Measurements from ENCODE around the gene KMT2E.

KMT2E gene

GRCh38 chr7:105013816-105014692 is at the start of gene KMT2E:
Gene KMT2E, plus strand, starts transcription at chr7:105014205. Its CDS starts 26,748 bp downstream, at chr7:105040953.
- peak within 1 kb of the TSS; percentile 99 for H3K27ac ChIP-seq
- TF ChIP-seq CTCF (IDR thresholded peaks at IDR 0.05) (0 out of 2 replicates have a peak, but pooled peaks have one; percentile 16), ZFX (IDR thresholded peaks at IDR 0.05; ENCODE audit: borderline replicate concordance) (no peak)

- no peak overlapping the region for H3K27ac ChIP-seq
- TF ChIP-seq ZFX (IDR thresholded peaks at IDR 0.05; ENCODE audit: borderline replicate concordance) (no peak), CTCF (IDR thresholded peaks at IDR 0.05) (no peak)
Observed at GRCh38 chr7:104964626-104965236, 49.3 kb upstream of the KMT2E start.

- TF ChIP-seq CTCF (IDR thresholded peaks at IDR 0.05) (no peak), ZFX (IDR thresholded peaks at IDR 0.05; ENCODE audit: borderline replicate concordance) (no peak)
- no peak overlapping the region for H3K27ac ChIP-seq
Observed at GRCh38 chr7:104966022-104966421, 48.0 kb upstream of the KMT2E start.

GRCh38 chr7:104967088-104967487 is 46.9 kb upstream of the KMT2E start:
- H3K27ac ChIP-seq, result no peak overlapping the region
- TF ChIP-seq CTCF (IDR thresholded peaks at IDR 0.05) (no peak), ZFX (IDR thresholded peaks at IDR 0.05; ENCODE audit: borderline replicate concordance) (no peak)

- TF ChIP-seq ZFX (IDR thresholded peaks at IDR 0.05; ENCODE audit: borderline replicate concordance), result no peak
- H3K27ac ChIP-seq, result no peak overlapping the region
Observed at GRCh38 chr7:104967595-104967994, 46.4 kb upstream of the KMT2E start.

- no peak overlapping the region for H3K27ac ChIP-seq
- TF ChIP-seq ZFX (IDR thresholded peaks at IDR 0.05; ENCODE audit: borderline replicate concordance), result no peak
Observed at GRCh38 chr7:104968648-104969047, 45.4 kb upstream of the KMT2E start.

- TF ChIP-seq CTCF (IDR thresholded peaks at IDR 0.05) (no peak), ZFX (IDR thresholded peaks at IDR 0.05; ENCODE audit: borderline replicate concordance) (no peak)
- no peak overlapping the region for H3K27ac ChIP-seq
Observed at GRCh38 chr7:104969183-104969582, 44.8 kb upstream of the KMT2E start.
